ENCODE results near the gene SKA2. TPM values are rescaled to one million over a fixed set of nuclear protein-coding genes. Genes with fewer than 3 reads are reported as not detected.

Gene SKA2
- total RNA-seq, 1 donor from 2014 or later: 20.9 TPM

DNA sequence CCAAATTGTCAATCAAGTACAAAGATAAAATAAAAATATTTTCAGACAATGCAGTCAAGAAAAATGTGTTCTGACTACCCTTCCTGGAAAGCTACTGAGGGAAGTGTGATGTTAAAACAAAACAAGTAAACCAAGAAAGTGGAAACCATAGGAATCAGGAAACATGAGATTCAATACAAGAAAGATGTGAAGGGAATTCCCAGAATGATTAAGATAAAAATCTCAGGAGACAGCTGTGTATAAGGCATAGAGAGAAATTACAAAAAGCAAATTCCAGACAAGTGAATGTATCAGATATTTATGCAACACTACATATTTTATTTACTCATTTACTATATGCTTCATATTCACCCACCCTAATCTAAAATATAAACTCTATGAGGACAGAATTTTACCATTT, 80.5 kb downstream of the SKA2 start:
- H3K4me3 ChIP-seq: no peak overlapping the region
- intact Hi-C loops (cut with DNase I): no loop called here
- H3K4me1 ChIP-seq: no peaks in the 10 kb centered on the region
- TF ChIP-seq, protein P1, sequence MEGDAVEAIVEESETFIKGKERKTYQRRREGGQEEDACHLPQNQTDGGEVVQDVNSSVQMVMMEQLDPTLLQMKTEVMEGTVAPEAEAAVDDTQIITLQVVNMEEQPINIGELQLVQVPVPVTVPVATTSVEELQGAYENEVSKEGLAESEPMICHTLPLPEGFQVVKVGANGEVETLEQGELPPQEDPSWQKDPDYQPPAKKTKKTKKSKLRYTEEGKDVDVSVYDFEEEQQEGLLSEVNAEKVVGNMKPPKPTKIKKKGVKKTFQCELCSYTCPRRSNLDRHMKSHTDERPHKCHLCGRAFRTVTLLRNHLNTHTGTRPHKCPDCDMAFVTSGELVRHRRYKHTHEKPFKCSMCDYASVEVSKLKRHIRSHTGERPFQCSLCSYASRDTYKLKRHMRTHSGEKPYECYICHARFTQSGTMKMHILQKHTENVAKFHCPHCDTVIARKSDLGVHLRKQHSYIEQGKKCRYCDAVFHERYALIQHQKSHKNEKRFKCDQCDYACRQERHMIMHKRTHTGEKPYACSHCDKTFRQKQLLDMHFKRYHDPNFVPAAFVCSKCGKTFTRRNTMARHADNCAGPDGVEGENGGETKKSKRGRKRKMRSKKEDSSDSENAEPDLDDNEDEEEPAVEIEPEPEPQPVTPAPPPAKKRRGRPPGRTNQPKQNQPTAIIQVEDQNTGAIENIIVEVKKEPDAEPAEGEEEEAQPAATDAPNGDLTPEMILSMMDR (IDR thresholded peaks at IDR 0.05): no peak
- H3K36me3 ChIP-seq: peaks cover 80% of the 10 kb centered on the region
- no peaks in the 10 kb centered on the region for H3K27me3 ChIP-seq (ENCODE audit: low read depth)
- DNase-seq (no peak), ATAC-seq (no peak)
- H3K27ac ChIP-seq: no peak overlapping the region
- H3K9me3 ChIP-seq: no peaks in the 10 kb centered on the region

DNA sequence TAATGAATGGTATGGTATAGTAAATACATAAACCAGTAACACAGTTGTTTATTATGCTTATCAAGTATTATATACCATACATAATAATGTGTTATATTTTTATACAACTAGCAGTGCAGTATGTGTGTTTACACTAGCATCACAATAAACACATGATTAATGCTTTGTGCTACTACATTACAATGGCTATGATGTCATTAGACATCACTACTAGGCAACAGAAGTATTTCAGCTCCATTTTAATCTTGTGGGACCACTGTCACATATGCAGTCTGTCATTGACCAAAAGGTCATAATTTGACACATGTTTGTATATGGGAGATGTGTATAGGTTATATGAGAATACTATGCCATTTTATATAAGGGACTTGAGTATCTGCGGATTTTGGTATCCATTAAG, 81.0 kb downstream of the SKA2 start:
- Histone ChIP-seq H3K27me3 (ENCODE audit: low read depth) (no peaks in the 10 kb centered on the region), H3K9me3 (no peaks in the 10 kb centered on the region), H3K27ac (no peak overlapping the region), H3K4me1 (no peaks in the 10 kb centered on the region), H3K4me3 (no peak overlapping the region), H3K36me3 (peaks cover 80% of the 10 kb centered on the region)
- DNase-seq (no peak), ATAC-seq (no peak)
- intact Hi-C loops (cut with DNase I): no loop called here
- TF ChIP-seq, protein P1 (IDR thresholded peaks at IDR 0.05): no peak

DNA sequence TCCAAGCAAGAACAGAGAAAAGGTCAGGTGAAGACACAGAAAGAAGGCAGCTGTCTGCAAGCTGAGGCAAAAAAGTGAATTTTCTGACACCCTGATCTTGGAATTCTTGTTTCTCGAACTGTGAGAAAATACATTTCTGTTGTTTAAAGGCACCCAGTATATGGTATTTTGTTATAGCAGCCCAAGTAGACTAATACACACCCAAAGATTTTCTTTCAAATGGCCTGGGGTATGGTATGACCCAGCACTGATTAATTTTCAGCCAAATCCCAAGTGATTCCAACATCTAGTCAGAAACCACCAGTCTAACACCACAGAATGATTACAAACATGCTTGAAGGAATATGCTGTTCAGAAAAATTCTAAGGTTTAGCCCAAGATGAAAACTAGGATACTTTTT, 85.1 kb downstream of the SKA2 start:
- H3K27ac ChIP-seq: no peak overlapping the region
- no peaks in the 10 kb centered on the region for H3K9me3 ChIP-seq
- no peak overlapping the region for H3K4me3 ChIP-seq
- intact Hi-C loops (cut with DNase I): no loop called here
- TF ChIP-seq, protein P1 (IDR thresholded peaks at IDR 0.05): no peak
- no peak for DNase-seq
- H3K4me1 ChIP-seq: no peaks in the 10 kb centered on the region
- H3K36me3 ChIP-seq: peaks cover 70% of the 10 kb centered on the region
- H3K27me3 ChIP-seq (ENCODE audit: low read depth): no peaks in the 10 kb centered on the region
- no peak for ATAC-seq

DNA sequence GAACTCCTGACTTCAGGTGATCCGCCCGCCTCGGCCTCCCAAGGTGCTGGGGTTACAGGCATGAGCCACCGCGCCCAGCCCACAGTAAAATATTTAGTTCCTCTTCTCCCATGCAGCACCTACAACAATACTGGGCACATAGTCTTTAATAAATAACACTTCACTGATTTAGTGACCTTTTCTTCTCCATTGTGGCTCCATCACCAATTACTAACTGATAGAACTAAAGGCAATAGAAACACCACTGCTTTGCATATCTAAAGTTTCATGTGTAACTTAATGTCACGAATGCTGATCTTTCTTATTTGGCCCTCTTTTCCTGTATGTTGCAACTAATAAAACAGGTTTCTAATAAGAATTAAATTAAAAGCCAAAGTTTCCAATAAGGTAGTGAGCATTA, 87.2 kb downstream of the SKA2 start:
- no peaks in the 10 kb centered on the region for H3K9me3 ChIP-seq
- TF ChIP-seq, protein P1 (IDR thresholded peaks at IDR 0.05): no peak
- intact Hi-C loops (cut with DNase I): no loop called here
- peaks cover 70% of the 10 kb centered on the region for H3K36me3 ChIP-seq
- ATAC-seq (no peak), DNase-seq (no peak)
- no peak overlapping the region for H3K4me3 ChIP-seq
- H3K27ac ChIP-seq: no peak overlapping the region
- H3K4me1 ChIP-seq: no peaks in the 10 kb centered on the region
- no peaks in the 10 kb centered on the region for H3K27me3 ChIP-seq (ENCODE audit: low read depth)

DNA sequence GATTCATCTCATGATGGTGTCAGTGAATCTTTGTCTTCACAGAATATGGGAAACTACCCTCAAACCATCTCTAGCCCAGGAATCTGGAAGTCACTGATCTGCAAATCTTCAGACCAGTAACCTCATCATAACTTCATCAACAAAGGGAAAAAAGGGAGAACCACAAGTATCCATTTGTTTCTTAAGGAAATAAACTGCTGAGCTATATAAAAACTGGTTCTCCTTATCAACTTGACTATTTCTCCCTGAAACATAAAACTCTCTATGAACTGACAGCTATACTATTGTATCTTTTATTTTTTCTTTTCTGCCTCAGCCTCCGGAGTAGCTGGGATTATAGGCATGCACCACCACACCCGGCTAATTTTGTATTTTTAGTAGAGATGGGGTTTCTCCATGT, 87.6 kb downstream of the SKA2 start:
- intact Hi-C loops (cut with DNase I): no loop called here
- H3K27ac ChIP-seq: no peak overlapping the region
- H3K27me3 ChIP-seq (ENCODE audit: low read depth): no peaks in the 10 kb centered on the region
- no peak overlapping the region for H3K4me3 ChIP-seq
- ATAC-seq (no peak), DNase-seq (no peak)
- peaks cover 73% of the 10 kb centered on the region for H3K36me3 ChIP-seq
- TF ChIP-seq, protein P1 (IDR thresholded peaks at IDR 0.05): no peak
- no peaks in the 10 kb centered on the region for H3K4me1 ChIP-seq
- H3K9me3 ChIP-seq: no peaks in the 10 kb centered on the region

DNA sequence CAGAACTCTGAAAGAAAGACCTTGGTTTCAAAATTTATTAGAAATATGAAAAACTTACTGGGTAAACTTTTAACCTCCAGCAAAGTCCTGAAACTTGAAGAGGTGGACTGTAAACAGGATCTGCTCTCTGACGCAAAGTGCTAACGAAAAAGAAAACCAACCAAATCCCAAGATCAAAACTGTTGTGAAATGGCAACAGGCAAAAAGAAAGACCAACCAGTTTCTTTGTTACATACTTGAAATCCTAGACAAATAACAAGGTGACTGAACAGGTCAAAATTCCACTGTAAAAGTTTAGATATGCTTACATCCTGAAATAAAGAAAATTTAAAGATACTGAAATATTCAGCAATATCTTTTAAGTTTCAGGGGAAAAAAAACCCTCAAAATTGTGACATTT, 92.5 kb downstream of the SKA2 start:
- H3K9me3 ChIP-seq: no peaks in the 10 kb centered on the region
- intact Hi-C loops (cut with DNase I): no loop called here
- H3K27me3 ChIP-seq (ENCODE audit: low read depth): no peaks in the 10 kb centered on the region
- H3K4me1 ChIP-seq: no peaks in the 10 kb centered on the region
- TF ChIP-seq, protein P1 (IDR thresholded peaks at IDR 0.05): no peak
- H3K27ac ChIP-seq: no peak overlapping the region
- ATAC-seq (no peak), DNase-seq (no peak)
- H3K36me3 ChIP-seq: peaks cover 72% of the 10 kb centered on the region
- no peak overlapping the region for H3K4me3 ChIP-seq
